NCI-H146 treated with DMSO at 0.1 percent for 48 hours (cell line): ENCODE results near the gene CPNE7.

Experiments used
- DNase-seq: peaks from one replicate; lab custom pipeline; 2025; ENCODE audit not compliant: unreplicated experiment; lab: John Stamatoyannopoulos, UW

The CPNE7 gene

DNA sequence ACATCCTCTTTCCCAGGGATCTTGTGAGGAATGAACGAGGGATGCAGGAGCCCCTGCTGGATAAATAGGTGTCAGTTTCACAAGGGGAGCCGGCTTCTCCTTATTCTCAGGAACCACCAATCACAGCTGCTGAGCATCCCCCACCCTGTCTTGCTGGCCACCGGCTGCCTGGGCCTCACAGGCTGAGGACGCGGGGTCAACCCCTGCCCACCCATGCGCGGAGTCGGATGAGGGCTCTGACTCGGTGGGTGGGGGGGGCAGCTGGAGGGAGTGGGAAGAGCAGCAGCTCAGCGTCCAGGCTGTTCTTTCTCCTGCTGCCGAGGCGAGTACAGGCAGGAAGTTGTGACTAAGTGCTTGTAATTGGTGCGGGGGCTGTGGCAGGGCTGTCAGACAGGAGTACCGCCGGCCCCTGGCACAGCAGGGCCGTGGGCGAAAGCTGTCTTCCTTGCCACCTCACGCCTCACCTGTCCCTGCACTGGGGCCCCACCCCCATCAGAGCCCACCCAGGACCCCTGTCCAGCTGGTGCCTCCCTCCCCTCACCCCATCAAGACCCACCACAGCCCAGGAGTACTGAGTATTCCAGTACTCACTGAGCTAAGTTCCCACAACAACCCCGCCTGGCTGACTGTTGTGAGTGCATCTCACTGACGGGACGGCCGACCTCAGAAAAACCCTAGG lies 26.9 kb downstream of the CPNE7 start:
- DNase-seq, result no peak

DNA sequence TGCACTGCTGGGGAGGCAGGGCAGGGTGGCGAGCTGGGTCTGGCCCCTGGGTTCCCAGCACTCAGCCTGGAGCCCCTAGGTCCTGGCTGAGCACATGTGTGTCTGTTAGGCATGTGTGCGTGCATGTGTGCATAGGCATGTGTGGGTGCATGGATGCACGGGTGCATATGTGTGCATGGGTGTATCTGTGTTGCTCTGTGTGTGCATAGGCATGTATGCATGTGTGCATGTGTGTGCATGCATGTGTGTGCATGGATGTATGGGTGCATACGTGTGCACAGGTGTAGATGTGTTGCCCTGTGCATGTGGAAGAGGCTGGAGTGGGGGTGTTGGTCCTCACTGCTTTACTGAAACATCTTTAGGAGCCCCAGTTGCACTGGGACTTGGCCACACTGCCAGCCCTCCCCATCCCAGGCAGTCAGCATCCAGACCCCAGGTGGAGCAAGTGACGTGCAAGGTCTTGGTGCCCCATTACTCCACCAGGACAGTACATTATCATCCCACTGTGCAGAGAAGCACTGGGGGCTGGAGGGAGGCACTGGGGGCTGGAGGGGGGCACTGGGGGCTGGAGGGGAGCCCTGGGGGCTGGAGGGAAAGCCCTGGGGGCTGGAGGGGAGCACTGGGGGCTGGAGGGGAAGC lies 27.5 kb downstream of the CPNE7 start:
- no peak for DNase-seq

DNA sequence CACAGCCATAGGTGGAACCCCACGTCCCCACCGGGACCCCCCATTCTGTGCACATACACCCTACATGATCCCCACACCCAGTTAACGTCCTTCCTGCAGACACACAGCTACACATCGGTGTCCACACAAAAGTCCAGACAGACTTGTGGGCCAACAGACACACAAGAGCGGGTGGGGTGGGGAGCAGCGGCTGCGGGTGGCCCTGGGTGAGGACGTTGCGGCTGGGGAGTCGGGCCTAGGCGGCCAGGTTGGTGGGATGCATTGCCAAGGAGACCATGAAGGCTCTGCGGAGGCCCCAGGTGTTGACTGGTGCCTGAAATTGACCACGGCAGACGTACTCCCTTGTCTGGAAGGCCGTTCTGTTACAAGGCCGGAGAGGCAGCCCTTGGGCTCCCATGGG lies 29.2 kb downstream of the CPNE7 start:
- DNase-seq, result no peak

DNA sequence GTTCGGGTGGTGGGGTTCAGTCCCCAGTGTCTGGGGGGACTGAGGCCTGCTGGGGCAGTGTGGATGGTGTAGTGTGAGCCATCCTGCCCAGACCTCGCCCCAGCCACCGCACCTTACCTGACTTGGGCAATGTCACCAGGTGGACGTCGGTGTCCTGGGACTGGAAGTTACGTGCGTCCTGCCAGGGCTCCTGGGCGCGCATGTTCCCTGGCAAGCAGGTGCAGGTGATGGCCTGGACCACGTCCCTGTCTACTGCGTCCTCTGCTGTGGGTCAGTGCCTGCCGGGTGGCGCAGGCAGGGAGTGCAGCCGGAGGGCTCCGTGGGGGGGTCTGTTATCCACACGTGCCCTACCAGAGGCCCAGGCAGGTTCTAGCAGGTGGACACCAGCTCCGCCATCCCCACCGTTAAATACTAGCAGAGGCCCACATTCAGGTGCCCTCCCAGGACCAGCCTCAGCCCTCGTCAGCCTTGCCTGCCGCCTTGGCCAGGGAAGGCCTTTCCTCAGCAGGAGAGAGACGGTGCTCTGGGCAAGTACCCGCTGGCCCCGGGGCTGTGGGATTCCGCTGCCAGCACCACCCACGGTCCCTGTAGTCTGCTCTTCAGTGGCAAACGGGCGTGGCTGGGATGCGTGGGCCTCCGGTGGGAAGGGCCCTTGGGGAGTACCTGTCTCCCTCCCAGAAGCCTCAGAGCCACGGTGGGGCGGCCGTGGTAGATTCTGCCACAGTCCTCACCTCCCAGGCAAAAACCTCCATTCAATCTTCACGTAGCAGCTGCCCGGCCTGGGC lies 29.8 kb downstream of the CPNE7 start:
- no peak for DNase-seq

DNA sequence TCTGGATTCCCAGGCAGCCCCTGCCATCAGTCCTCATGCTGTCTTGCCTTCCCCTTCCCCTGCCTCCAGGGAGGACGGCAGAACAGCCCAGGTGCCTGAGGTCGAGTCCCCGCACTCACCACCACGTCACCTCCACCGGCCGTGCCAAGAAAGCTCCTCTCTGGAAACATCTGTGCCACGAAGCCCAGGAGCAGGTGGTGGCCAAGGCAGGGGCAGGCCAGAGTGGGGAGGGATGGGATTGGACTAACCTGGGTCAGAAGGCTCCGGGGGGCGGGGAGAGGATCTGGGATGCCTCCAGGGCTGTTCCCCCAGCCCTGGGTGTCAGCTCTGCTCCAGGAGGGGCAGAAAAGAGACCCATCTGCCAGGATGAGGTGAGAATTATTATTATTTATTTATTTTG lies 30.4 kb downstream of the CPNE7 start:
- DNase-seq, result no peak

DNA sequence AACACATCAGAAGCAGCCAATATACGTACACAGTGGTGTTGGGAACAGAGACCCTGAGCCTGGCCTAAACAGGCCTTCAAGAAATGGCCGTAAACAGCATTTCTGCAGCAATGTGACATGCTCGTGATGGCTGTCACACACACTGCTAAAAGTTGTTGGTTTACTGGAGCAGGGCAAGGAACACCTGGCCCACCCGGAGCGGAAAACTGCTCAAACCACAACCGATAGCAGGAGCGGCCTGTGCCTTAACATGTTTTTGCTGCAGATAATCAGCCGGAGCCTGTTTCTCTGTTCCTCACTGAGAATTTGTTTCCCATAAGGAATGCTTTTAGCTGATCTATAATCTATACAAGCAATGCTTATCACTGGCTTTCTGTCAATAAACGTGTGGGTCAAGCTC lies 31.9 kb downstream of the CPNE7 start:
- no peak for DNase-seq

DNA sequence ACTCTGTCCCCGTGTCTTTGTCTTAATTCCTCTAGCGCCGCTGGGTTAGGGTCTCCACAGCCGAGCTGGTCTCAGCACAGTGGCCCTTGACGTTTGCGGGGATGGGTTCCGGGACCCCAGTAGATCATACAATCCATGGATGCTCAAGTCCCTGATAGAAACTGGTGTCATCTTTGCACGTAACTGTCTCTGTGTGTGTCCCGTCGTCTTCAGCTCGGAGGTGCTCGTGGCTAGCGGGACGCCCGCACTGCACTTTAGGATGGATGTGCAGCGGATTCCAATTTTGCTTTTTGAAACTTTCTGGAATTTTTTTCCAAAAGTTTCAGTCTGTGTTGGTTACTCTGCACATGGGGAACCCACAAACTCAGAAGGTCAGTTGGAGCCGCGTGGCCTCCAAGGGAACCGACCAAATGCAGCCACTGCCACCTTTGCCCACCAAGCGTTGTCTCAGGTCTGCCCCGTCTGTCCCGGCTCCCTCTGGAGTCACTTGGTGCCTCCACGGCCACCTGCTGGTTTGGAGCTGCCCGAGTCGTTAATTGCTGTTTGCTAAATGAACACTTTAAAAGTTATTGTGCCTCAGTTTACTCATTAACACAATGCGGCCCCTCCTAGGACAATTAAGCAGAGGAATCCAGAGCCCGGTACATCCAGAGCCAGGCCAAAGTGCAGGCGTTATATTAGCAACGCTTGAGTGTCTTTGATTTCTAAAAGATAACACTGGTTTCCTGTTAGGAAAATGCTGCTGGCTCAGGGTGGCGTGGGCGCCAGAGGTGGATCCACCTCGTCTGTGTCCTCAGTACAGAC lies 32.6 kb downstream of the CPNE7 start:
- no peak for DNase-seq

DNA sequence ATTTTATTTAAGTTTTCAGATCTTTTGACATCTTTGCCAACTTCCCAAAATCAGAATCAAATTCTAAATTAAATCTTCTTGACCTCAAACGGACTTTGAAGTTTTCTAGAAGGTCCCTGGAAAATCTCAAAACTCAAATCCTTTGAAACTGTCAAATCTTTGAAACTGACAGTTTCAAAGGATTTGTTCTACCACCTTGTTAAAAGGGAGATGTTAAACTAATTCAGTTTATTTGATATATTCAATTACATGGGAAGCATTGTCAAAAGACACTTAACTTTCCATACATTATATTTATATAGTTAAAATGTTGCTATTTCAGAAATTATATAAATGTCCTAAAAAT lies 34.5 kb downstream of the CPNE7 start:
- no peak for DNase-seq

DNA sequence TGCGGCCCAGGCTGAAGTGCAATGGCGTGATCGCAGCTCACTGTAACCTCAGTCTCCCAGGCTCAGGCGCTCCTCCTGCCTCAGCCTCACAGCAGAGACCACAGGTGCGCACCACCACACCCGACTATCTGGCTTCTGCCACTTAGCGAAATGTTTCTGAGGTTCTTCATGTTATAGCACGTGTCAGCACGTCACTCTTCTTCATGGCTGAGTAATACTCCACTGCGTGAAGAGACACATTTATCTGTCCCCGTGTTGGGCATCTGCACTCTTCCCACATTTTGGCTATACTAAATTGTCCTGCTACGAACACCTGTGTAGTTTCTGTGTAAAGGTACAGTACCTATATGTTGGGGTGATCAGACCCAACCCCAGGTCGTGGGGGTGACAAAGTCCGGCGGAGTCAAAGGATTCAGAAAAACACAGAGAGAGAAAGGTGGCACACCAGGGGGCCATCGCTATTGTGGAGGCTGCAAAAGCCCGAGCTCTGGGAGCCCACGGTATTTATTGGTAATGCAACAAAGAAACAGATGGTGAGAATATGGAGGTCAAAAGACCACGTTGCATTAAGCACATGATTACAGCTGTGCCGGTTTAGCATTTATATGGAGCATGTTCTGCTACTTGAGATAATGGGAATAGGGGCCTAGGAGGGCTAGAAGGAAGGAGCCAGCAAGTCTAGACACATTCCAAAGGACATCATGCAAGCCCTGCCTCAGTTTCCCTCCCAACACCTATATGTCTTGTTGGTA lies 37.0 kb downstream of the CPNE7 start:
- no peak for DNase-seq

DNA sequence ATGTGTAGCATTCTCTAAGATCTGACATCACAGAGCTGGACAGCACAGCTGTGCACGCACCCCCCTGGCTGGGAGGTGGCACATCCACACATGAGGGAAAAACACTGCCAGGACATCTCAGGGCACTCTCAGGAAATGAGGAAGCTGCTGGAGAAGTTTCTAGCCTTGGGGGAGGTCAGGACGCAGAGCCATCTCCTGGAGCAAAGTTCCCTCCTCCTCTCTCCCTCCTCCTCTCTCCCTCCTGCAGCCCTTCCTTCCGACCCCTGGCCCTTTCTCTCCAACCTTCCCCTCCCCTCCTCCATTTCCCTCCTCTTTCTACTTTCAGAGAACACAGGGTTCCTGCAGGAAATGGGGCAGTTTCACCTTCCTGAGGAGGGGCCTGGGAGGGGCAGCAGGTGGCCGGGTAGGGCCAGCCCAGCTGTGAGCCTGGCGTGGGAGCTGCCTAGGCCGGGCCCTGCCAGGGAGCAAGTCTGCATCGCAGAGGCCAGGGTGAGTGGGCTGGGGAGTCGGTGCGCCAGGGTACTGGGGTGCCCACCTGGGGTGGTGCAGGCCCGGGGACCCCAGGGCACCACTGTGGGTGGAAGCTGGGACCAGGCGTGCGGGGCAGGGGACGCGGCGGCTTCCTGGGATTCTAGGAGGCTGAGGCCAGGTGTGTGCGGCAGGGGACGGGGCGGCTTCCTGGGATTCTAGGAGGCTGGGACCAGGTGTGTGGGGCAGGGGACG lies 37.8 kb downstream of the CPNE7 start, which contains the start of gene DPEP1:
Gene DPEP1, plus strand, starts transcription at position 412 of the 723 bp plus-strand sequence. CDS start 16,769 bp downstream, outside the sequence.
- no peak for DNase-seq

- no peak for DNase-seq
Measured at GRCh38 chr16:89613954-89614459, 38.4 kb downstream of the CPNE7 start.

GRCh38 chr16:89615176-89615575 lies 39.6 kb downstream of the CPNE7 start:
- no peak for DNase-seq

DNA sequence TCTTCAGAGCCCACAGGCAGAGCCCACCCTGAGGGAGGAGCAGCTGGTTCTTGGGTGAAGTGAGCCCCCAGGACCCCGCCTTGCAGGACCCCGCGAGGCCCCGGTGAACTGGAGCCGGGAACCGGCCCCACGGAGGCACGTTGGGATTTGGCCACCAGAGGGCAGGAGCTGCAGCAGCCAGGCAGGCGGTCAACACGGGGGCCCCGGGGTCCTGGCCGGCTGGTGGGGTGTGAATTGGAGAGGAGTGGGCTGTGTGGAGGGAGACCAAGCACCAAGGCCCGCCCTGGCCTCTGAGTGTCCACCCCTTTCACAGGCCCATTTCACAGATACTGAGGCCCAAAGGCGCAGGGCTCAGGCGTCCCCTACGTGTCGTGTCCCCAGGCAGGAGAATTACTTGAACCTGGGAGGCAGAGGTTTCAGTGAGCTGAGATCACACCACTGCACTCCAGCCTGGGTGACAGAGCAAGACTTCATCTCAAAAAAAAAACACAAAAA lies 40.1 kb downstream of the CPNE7 start:
- DNase-seq, result no peak

DNA sequence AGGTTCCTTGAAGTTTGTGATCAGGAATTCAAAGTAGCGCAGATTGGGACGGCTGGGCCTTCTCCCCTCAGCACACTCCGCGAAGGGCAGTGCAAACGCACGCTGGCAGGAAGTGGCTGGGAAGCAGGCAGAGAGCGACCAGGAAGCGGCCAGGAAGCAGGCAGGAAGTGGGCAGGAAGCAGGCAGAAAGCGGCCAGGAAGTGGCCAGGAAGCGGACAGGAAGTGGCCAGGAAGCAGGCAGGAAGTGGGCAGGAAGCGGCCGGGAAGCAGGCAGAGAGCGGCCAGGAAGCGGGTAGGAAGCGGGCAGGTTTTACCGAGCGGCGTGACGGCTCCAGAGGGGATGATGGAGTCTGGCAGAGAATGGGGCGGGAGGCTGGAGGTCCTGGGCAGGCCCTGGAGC lies 41.1 kb downstream of the CPNE7 start:
- no peak for DNase-seq

GRCh38 chr16:89617036-89617435 lies 41.5 kb downstream of the CPNE7 start:
- no peak for DNase-seq

- no peak for DNase-seq
Measured at GRCh38 chr16:89618109-89618998, 42.8 kb downstream of the CPNE7 start.

- no peak for DNase-seq
Measured at GRCh38 chr16:89619840-89620239, 44.3 kb downstream of the CPNE7 start.

- DNase-seq, result no peak
Measured at GRCh38 chr16:89620406-89620841, 44.9 kb downstream of the CPNE7 start.
